Hepatocyte (in vitro differentiated cells): ENCODE data around the gene MGLL. TPM values are rescaled to one million over a fixed set of nuclear protein-coding genes. Genes with fewer than 3 reads are reported as not detected.

Source experiments
- DNase-seq: peaks from one replicate; pipeline ENCODE4 v3.0.0-alpha.2; 2016; ENCODE audit warnings: low spot score
- H2AFZ ChIP-seq: fragments of 200-600 bp; sonication (generic); 2 replicates; pipeline ENCODE4 v1.6.0; 2016; ENCODE audit warnings: antibody characterized with exemption, mild to moderate bottlenecking
- H3K27ac ChIP-seq: fragments of 200-600 bp; sonication (generic); 2 replicates; pipeline ENCODE4 v1.5.1; 2016; ENCODE audit warnings: mild to moderate bottlenecking
- H3K27me3 ChIP-seq: fragments of 200-600 bp; sonication (generic); 2 replicates; pipeline ENCODE4 v1.6.1; 2016
- H3K36me3 ChIP-seq: fragments of 200-600 bp; sonication (generic); replicated peaks from 2 replicates; pipeline ENCODE4 v1.5.1; 2016; ENCODE audit warnings: low read depth; ENCODE audit not compliant: insufficient read depth
- H3K4me1 ChIP-seq: fragments of 200-600 bp; sonication (generic); 2 replicates; pipeline ENCODE4 v1.5.1; 2016; ENCODE audit warnings: mild to moderate bottlenecking, moderate library complexity; ENCODE audit not compliant: insufficient read depth
- H3K4me2 ChIP-seq: fragments of 200-600 bp; sonication (generic); 2 replicates; pipeline ENCODE4 v1.6.0; 2016
- H3K4me3 ChIP-seq: fragments of 200-600 bp; sonication (generic); 2 replicates; pipeline ENCODE4 v1.5.1; 2016; ENCODE audit warnings: mild to moderate bottlenecking
- H3K79me2 ChIP-seq: fragments of 200-600 bp; sonication (generic); 2 replicates; pipeline ENCODE4 v1.6.0; 2017; ENCODE audit warnings: mild to moderate bottlenecking
- H3K9me2 ChIP-seq: fragments of 200-600 bp; sonication (generic); replicated peaks from 2 replicates; pipeline ENCODE4 v1.6.0; 2017; ENCODE audit warnings: mild to moderate bottlenecking; ENCODE audit not compliant: insufficient read depth
- H3K9me3 ChIP-seq: fragments of 200-600 bp; sonication (generic); 2 replicates; pipeline ENCODE4 v1.5.1; 2016; ENCODE audit warnings: low read depth, mild to moderate bottlenecking
- H4K20me1 ChIP-seq: fragments of 200-600 bp; sonication (generic); 2 replicates; pipeline ENCODE4 v1.6.0; 2016; ENCODE audit warnings: mild to moderate bottlenecking; ENCODE audit not compliant: insufficient read depth, poor library complexity, severe bottlenecking
- EZH2 ChIP-seq: fragments of 200-600 bp; sonication (generic); IDR thresholded peaks from 2 replicates; pipeline ENCODE4 v1.6.1; 2016; ENCODE audit warnings: antibody characterized with exemption, mild to moderate bottlenecking, borderline replicate concordance
- EZH2phosphoT487 ChIP-seq: fragments of 200-600 bp; sonication (generic); IDR thresholded peaks from one replicate; pipeline ENCODE4 v1.6.1; 2018; ENCODE audit warnings: antibody characterized with exemption, mild to moderate bottlenecking, low read depth, moderate library complexity; ENCODE audit not compliant: unreplicated experiment, severe bottlenecking
- WGBS: methylation state at CpG from one replicate; pipeline ENCODE4 v1.1.6; 2016; ENCODE audit warnings: low lambda C conversion rate; ENCODE audit errors: missing lambda C conversion rate; 5-methylcytosine and 5-hydroxymethylcytosine counted together
- polyA plus RNA-seq: library from polyadenylated mRNA; unstranded; fragments of >200 nt; fragmentation: Nextera tagmentation; extraction: Ambion mirVana; gene quantifications from 2 replicates; pipeline ENCODE4 v1.2.1, GENCODE V29; 2016
- total RNA-seq: library from RNA; depleted of rRNA; stranded (reverse); fragments of >200 nt; gene quantifications from 2 replicates; pipeline ENCODE4 v1.2.3, GENCODE V29; 2014
- TF ChIP-seq, protein P1 (sequence below): fragments of 200-600 bp; sonication (generic); IDR thresholded peaks from 2 replicates; pipeline ENCODE4 v1.5.1; 2016; ENCODE audit warnings: antibody characterized with exemption, mild to moderate bottlenecking; ENCODE audit not compliant: poor library complexity

MGLL gene
- total and polyA plus RNA-seq, 2 experiments from 2014 or later, result 7.3 to 21.4 TPM

DNA sequence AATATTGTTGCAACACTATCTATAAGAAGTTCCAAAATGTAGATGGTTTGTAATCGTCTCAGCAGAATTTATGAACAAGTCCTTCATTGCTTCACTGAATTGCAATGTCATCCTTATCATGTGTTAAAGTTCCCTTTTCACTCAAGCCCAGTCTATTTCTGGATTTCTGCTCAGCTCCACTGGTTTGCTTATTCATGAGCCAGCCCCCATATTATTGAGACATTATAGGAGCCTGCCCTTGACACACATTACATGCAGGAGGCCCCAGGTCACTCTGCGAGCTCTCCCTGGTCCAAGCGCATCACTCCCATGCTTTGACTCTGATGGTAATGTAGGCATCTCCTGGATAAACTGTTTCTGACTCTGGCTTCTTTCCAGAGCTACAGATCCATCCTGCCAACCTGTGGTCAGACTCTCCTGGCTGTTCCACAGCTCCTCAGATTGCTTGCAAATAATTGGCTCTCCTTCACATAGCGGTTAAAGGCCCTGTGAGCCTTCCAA lies 92.7 kb downstream of the MGLL start:
- DNase-seq, result no peak
- Histone ChIP-seq H3K4me2 (no peak overlapping the region), H3K4me1 (peaks cover 6% of the 10 kb centered on the region), H4K20me1 (no peaks in the 10 kb centered on the region), H3K9me2 (no peaks in the 10 kb centered on the region), H3K27ac (no peak overlapping the region), H3K36me3 (no peaks in the 10 kb centered on the region), H3K9me3 (no peaks in the 10 kb centered on the region), H2AFZ (no peak overlapping the region), H3K79me2 (no peaks in the 10 kb centered on the region), H3K27me3 (no peaks in the 10 kb centered on the region), H3K4me3 (no peak overlapping the region)
- WGBS, result 93% methylated on average over 4 of the region's 4 CpGs
- TF ChIP-seq, protein P1, sequence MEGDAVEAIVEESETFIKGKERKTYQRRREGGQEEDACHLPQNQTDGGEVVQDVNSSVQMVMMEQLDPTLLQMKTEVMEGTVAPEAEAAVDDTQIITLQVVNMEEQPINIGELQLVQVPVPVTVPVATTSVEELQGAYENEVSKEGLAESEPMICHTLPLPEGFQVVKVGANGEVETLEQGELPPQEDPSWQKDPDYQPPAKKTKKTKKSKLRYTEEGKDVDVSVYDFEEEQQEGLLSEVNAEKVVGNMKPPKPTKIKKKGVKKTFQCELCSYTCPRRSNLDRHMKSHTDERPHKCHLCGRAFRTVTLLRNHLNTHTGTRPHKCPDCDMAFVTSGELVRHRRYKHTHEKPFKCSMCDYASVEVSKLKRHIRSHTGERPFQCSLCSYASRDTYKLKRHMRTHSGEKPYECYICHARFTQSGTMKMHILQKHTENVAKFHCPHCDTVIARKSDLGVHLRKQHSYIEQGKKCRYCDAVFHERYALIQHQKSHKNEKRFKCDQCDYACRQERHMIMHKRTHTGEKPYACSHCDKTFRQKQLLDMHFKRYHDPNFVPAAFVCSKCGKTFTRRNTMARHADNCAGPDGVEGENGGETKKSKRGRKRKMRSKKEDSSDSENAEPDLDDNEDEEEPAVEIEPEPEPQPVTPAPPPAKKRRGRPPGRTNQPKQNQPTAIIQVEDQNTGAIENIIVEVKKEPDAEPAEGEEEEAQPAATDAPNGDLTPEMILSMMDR, result no peak
- TF ChIP-seq EZH2 (no peak), EZH2phosphoT487 (no peak)

DNA sequence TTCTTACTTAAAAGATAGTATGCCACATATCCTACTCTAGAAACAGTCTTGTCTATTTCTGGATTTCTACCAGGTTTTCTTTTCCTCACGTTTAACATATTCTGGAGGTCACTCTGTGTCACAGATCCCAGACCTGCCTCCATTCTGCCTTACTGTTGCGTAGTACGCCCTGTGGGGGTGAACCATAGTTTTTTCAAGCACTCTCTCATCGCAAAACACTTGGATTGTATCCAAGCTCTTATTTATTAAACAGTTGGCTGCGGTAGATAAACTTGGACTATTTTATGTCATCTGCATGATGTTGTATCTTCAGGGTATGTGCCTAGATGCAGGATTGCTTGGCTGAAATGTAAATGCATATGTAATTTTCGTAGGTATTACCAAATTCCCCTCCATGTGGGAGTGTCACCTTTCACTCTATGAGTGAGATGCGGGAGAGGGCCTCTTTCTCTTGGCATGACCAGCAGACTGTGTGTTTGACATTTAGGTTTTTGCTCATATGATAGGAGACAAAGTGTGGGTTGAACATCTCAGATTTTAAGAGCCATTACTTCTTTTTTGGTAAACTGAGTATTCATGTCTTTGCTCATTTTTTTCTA lies 93.8 kb downstream of the MGLL start:
- H3K4me2 ChIP-seq, result no peak overlapping the region
- 64% methylated on average over 7 of the region's 7 CpGs for WGBS
- no peaks in the 10 kb centered on the region for H3K9me3 ChIP-seq
- no peaks in the 10 kb centered on the region for H3K79me2 ChIP-seq
- no peak for TF ChIP-seq EZH2
- TF ChIP-seq, protein P1, result no peak
- TF ChIP-seq EZH2phosphoT487, result no peak
- H3K36me3 ChIP-seq, result no peaks in the 10 kb centered on the region
- H3K9me2 ChIP-seq, result no peaks in the 10 kb centered on the region
- H4K20me1 ChIP-seq, result no peaks in the 10 kb centered on the region
- H3K4me3 ChIP-seq, result no peak overlapping the region
- H3K27me3 ChIP-seq, result no peaks in the 10 kb centered on the region
- H3K27ac ChIP-seq, result no peak overlapping the region
- DNase-seq, result no peak
- H3K4me1 ChIP-seq, result no peaks in the 10 kb centered on the region
- no peak overlapping the region for H2AFZ ChIP-seq

GRCh38 chr3:127726894-127727293 lies 95.4 kb downstream of the MGLL start:
- Histone ChIP-seq H3K27me3 (no peaks in the 10 kb centered on the region), H2AFZ (no peak overlapping the region), H3K36me3 (no peaks in the 10 kb centered on the region), H3K4me1 (no peaks in the 10 kb centered on the region), H3K4me3 (no peak overlapping the region), H4K20me1 (no peaks in the 10 kb centered on the region), H3K4me2 (no peak overlapping the region), H3K9me3 (no peaks in the 10 kb centered on the region), H3K27ac (no peak overlapping the region), H3K79me2 (no peaks in the 10 kb centered on the region), H3K9me2 (no peaks in the 10 kb centered on the region)
- TF ChIP-seq, protein P1, result no peak
- TF ChIP-seq EZH2phosphoT487 (no peak), EZH2 (no peak)
- 79% methylated on average over 3 of the region's 3 CpGs for WGBS
- DNase-seq, result no peak
